NCI-H128 (cell line): ENCODE measurements around the gene SAPCD1.

ENCODE experiments used
- DNase-seq: peaks from one replicate; lab custom pipeline; 2025; ENCODE audit not compliant: unreplicated experiment; lab: John Stamatoyannopoulos, UW

Gene SAPCD1

GRCh38 chr6:31762356-31762755 is at the start of gene SAPCD1:
TSS of gene SAPCD1 (plus strand) at chr6:31762656. CDS start at chr6:31763055, 399 bp downstream.
- no peak for DNase-seq

- DNase-seq = no peak
Measured at GRCh38 chr6:31713465-31713864, 49.0 kb upstream of the SAPCD1 start.

DNA sequence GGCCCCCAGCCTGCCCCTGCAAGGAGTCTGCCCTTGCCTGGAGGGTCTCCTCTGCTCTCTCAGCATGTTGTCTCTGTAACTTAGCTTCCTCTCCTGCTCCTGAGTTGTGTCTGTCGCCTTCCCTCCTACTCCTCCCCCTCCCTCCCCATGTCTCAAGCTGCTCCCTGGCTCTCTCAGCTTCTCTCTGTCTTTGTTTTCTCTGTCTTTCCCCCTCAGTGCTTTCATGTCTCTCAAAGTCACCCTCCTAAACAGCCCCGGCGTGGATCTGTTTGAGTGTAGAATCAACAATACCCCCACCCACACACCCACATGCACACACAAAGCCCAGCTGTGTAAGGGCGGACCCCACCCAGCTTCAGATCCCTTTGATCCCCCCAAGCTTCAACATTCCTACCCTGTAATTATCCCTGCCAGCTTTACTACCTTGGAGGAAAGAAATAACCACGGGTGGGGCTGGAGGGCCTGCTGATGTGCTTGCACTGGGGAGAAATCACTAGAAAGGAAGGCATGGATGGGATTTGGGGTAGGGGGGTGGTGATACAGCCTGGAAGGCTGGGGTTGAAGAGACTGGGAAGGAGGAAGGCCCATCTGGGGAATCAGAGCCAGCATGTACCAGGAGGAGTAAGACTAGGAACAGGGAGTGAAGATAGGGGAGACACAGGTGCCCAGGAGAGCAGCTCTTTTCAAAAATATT is 48.3 kb upstream of the SAPCD1 start:
- DNase-seq = no peak

DNA sequence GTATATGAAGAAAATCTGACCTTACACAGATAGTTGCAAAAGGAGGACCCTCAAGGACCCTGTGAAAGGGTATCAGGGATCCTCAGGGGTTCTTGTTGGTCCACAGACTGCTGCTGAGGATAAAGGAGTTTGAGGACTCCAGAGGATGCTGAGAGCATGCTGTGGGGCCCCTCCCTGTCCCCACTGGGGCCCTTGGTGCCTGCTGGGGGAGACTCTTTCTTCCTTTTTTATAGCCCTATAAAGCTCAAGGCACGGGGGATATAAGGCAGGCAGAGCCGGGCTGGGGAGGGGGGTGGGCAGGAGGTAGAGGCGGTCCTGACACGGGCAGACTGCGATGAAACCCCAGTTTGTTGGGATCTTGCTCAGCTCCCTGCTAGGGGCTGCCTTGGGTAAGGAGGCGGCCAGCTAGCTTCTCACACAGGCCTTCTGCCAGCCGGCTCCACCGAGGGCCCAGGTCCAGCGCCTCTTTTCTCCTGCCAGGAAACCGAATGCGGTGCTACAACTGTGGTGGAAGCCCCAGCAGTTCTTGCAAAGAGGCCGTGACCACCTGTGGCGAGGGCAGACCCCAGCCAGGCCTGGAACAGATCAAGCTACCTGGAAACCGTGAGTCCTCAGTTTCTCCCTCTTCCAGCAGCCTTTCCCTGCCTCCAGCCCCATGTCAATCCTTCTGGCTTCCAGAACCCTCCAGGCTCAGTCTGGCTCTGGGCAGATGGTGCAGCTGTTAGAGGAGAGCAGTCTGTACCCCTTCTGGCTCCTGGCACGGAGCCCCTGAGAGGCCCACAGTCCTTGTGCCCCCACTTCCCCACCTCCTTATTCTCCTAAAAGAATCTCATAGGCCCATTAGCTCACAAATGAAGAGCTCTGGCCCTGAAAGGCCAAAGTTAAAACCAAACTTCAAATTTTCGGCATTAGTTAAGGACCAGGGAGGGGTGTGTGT is 47.2 kb upstream of the SAPCD1 start, which contains the start of gene LY6G6D:
LY6G6D (plus strand) TSS at position 327 of the 937 bp plus-strand sequence; CDS start at position 335, 8 bp downstream.
- no peak for DNase-seq

GRCh38 chr6:31717499-31718222 is 44.8 kb upstream of the SAPCD1 start:
- DNase-seq = no peak

GRCh38 chr6:31718265-31718664 is 44.2 kb upstream of the SAPCD1 start:
- DNase-seq = no peak

DNA sequence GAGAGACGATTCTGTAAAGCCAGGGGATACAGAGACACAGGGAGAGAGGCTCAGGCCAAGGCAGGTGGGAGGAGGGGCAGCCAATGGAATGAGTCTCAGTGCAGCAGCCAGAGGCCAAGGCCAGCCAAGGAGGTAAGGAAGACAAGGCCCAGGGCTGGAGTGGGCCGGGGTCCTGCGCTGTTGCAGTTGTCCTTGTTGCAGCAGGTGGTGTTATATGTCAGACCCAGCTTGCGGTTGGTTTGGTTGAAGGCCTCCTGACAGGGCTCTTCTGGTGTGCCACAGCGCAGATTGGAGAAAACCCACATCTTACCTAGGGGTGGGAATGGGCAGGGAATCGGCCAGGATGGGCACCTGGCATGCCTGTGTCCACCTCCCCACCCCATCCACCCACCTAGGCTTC is 43.5 kb upstream of the SAPCD1 start:
- DNase-seq = no peak

- no peak for DNase-seq
Measured at GRCh38 chr6:31720196-31720770, 42.2 kb upstream of the SAPCD1 start.

GRCh38 chr6:31721351-31722020 is 41.0 kb upstream of the SAPCD1 start, which contains the start of gene LY6G6C:
TSS of gene LY6G6C (minus strand) at chr6:31721746. CDS start at chr6:31721679, 67 bp downstream.
- no peak for DNase-seq

GRCh38 chr6:31722173-31722572 is 40.3 kb upstream of the SAPCD1 start:
- DNase-seq = no peak

DNA sequence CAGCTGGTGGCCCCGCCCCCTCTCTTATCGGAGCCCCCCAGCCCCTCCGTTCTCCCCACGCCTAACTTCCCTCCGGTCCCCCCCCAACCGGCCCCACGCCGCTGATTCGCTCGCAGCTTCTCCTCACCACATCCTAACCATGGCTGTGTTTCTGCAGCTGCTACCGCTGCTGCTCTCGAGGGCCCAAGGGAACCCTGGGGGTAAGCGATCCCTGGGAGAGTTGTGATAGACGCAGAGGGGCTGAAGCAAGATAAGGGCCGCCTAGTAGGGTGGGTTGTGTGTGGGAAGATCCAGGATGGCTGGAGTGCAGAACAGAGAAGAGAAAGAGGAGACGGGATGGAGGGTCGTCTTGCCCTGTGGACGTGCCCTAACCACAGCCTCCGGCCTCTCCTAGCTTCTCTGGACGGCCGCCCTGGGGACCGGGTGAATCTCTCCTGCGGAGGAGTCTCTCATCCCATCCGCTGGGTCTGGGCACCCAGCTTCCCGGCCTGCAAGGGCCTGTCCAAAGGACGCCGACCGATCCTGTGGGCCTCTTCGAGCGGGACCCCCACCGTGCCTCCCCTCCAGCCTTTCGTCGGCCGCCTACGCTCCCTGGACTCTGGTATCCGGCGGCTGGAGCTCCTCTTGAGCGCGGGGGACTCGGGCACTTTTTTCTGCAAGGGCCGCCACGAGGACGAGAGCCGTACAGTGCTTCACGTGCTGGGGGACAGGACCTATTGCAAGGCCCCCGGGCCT is 39.0 kb upstream of the SAPCD1 start, which contains the start of gene MPIG6B:
MPIG6B (plus strand) TSS at position 129 of the 735 bp plus-strand sequence; CDS start at position 140, 11 bp downstream.
- DNase-seq = no peak

DNA sequence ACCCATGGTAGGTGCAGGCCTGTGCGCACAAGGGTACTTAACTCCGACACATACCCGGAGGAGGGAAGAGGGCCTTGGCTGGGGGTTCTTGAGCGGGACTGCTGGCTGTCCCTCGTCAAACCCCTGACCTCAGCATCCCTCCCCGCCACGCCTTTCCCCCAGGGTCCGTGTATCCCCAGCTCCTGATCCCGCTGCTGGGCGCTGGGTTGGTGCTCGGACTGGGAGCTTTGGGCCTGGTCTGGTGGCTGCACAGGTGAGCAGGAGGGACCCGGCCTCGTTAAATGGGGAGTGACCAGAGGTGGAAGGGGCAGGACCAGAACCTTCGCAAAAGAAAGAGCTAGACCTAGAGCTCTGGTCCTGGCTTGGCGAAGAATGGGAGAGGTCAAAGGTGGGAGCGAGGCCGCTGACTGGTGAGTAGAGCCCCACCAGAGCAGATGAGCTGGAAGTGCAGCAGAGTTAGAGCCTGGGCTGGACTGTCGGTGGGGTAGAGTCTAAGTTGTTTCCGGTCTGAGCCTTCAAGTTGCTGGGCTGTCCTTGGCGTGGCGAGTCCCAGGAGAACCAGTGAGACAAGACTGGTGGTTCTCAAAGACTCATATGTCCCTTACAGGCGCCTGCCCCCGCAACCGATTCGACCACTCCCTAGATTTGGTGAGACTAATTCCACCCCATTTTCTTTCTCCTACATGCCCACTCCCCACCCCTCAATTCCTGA is 38.3 kb upstream of the SAPCD1 start:
- no peak for DNase-seq

DNA sequence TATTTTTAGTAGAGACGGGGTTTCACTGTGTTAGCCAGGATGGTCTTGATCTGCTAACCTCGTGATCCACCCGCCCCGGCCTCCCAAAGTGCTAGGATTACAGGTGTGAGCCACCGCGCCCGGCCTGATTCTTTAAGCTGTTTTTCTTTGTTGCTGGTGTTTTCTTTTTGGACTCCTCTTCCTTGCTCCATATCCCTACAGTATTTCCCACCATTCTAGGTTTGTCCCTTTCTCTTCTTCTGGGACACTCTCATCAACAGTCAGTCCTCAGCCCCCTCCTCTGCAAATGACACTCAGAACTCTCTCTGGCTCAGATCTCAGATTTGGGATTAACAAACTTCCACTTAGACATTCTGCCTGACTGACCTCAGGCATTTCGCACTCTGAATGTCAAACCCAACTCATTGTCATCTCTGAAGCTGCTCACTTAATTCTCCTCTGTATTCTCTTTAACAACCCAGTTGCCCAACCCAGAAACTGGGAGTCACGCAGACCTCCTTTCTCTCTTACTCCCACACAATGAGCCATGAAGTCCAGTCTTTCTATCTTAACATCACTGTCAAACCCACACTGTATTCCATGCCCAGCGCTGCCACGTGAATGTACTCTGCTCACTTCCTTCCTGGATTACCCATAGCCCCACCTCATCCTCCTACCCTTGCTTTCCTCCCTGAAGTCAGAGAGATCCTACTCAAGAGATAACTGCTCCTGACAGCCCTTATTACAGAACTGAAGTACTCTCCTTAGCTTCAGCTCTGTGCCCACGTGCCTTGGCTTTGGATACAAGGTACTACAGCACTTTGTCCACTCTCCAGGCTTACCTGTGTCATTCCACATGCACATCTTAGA is 36.7 kb upstream of the SAPCD1 start:
- no peak for DNase-seq

DNA sequence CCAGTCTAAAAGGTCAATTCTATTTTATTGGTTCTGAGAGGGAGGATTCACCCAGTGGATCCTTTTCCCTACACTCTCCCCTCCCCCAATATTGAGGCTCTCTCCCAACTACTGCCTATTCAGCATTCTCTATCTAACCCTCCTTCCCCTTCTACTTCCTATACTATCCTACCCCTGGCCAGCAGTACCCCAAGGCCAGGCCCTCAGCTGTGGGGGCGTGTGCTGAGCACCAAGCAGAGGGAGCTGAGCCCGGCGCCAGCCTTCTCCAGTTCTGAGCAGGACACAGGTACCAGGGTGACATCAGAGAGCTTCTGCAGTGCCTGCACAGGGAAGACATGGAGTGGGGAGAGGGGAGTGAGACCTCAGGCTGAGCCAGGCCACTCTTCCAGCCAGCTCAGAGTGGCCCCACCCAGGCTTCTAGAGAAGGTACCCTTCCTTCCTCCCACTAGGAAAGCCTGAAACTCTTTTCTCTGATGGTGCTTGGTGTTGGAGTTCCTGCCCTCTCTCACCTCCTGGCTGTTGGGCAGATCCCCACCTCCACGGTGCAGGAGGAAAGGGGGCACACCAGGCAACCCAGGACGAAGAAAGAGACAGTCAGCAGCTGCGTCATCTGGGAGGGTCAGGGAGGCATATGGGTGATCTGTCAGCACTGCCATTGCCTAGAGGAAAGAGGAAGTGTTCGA is 35.3 kb upstream of the SAPCD1 start:
- no peak for DNase-seq

GRCh38 chr6:31727717-31728671 is 34.5 kb upstream of the SAPCD1 start:
- no peak for DNase-seq

GRCh38 chr6:31728767-31729514 is 33.5 kb upstream of the SAPCD1 start, which contains the start of gene DDAH2:
TSS of gene DDAH2 (minus strand) at chr6:31729299. CDS start at chr6:31729161, 138 bp downstream.
- no peak for DNase-seq
